ENCODE measurements around the gene CADPS2. TPM values are rescaled to one million over a fixed set of nuclear protein-coding genes. Genes with fewer than 3 reads are reported as not detected.
A peak's percentile ranks its signal among the peaks of the same experiment; 100 is the strongest.

Gene CADPS2
- total and polyA plus RNA-seq, 5 donors from 2014 or later = 0.07 TPM; not detected in 4

GRCh38 chr7:122329145-122329802, 557.0 kb downstream of the CADPS2 start:
- no peak for DNase-seq
- peaks cover 0 to 3% (median 0%) of the 10 kb centered on the region in 7 donors for H3K9me3 Mint-ChIP-seq
- no peaks in the 10 kb centered on the region for H3K27me3 ChIP-seq (ENCODE audit: control insufficient read depth, insufficient read depth, low read length)
- H3K27ac ChIP-seq (ENCODE audit: insufficient read depth, low read length, poor library complexity, severe bottlenecking) = no peak overlapping the region
- H3K4me1 Mint-ChIP-seq = no peaks in the 10 kb centered on the region
- H3K27me3 Mint-ChIP-seq = no peaks in the 10 kb centered on the region
- no peaks in the 10 kb centered on the region for H3K36me3 ChIP-seq (ENCODE audit: control insufficient read depth, insufficient read depth, low read length)
- no peak overlapping the region for H3K4me3 Mint-ChIP-seq
- no peaks in the 10 kb centered on the region for H3K4me1 ChIP-seq (ENCODE audit: control insufficient read depth, insufficient read depth, low read length, poor library complexity, severe bottlenecking)
- no peak overlapping the region for H3K4me3 ChIP-seq (ENCODE audit: low read depth, low read length)
- no peak for ATAC-seq (ENCODE audit: low read depth in 2 of 2)
- H3K36me3 Mint-ChIP-seq = no peaks in the 10 kb centered on the region
- H3K27ac Mint-ChIP-seq = no peak overlapping the region
- H3K9me3 ChIP-seq (ENCODE audit: control insufficient read depth in 2 of 2, low read length in 2 of 2) = no peaks in the 10 kb centered on the region

- Histone ChIP-seq H3K27me3 (ENCODE audit: control insufficient read depth, insufficient read depth, low read length) (no peaks in the 10 kb centered on the region), H3K36me3 (ENCODE audit: control insufficient read depth, insufficient read depth, low read length) (no peaks in the 10 kb centered on the region), H3K9me3 (ENCODE audit: control insufficient read depth in 2 of 2, low read length in 2 of 2) (no peaks in the 10 kb centered on the region), H3K4me1 (ENCODE audit: control insufficient read depth, insufficient read depth, low read length, poor library complexity, severe bottlenecking) (no peaks in the 10 kb centered on the region), H3K27ac (ENCODE audit: insufficient read depth, low read length, poor library complexity, severe bottlenecking) (no peak overlapping the region), H3K4me3 (ENCODE audit: low read depth, low read length) (no peak overlapping the region)
- no peak overlapping the region for H3K27ac Mint-ChIP-seq
- ATAC-seq (ENCODE audit: low read depth in 2 of 2) (no peak), DNase-seq (no peak)
- H3K4me1 Mint-ChIP-seq = no peaks in the 10 kb centered on the region
- H3K9me3 Mint-ChIP-seq = peaks cover 0 to 3% (median 0%) of the 10 kb centered on the region in 7 donors
- no peak overlapping the region for H3K4me3 Mint-ChIP-seq
- no peaks in the 10 kb centered on the region for H3K36me3 Mint-ChIP-seq
- H3K27me3 Mint-ChIP-seq = no peaks in the 10 kb centered on the region
Measured at GRCh38 chr7:122327969-122328368, 558.3 kb downstream of the CADPS2 start.

- no peaks in the 10 kb centered on the region for H3K4me1 Mint-ChIP-seq
- no peaks in the 10 kb centered on the region for H3K4me1 ChIP-seq (ENCODE audit: control insufficient read depth, insufficient read depth, low read length, poor library complexity, severe bottlenecking)
- no peak overlapping the region for H3K27ac ChIP-seq (ENCODE audit: insufficient read depth, low read length, poor library complexity, severe bottlenecking)
- H3K27me3 Mint-ChIP-seq = peaks cover 49% of the 10 kb centered on the region
- no peak for ATAC-seq (ENCODE audit: low read depth in 2 of 2)
- H3K9me3 Mint-ChIP-seq = peaks cover 0 to 5% (median 0%) of the 10 kb centered on the region in 7 donors
- no peaks in the 10 kb centered on the region for H3K9me3 ChIP-seq (ENCODE audit: control insufficient read depth in 2 of 2, low read length in 2 of 2)
- no peak for DNase-seq
- no peaks in the 10 kb centered on the region for H3K36me3 ChIP-seq (ENCODE audit: control insufficient read depth, insufficient read depth, low read length)
- no peak overlapping the region for H3K4me3 Mint-ChIP-seq
- no peaks in the 10 kb centered on the region for H3K36me3 Mint-ChIP-seq
- no peak overlapping the region for H3K27ac Mint-ChIP-seq
- H3K27me3 ChIP-seq (ENCODE audit: control insufficient read depth, insufficient read depth, low read length) = peaks cover 13% of the 10 kb centered on the region
- no peak overlapping the region for H3K4me3 ChIP-seq (ENCODE audit: low read depth, low read length)
Measured at GRCh38 chr7:122316467-122317388, 569.5 kb downstream of the CADPS2 start.

GRCh38 chr7:122315507-122316466, 570.5 kb downstream of the CADPS2 start:
- no peaks in the 10 kb centered on the region for H3K36me3 ChIP-seq (ENCODE audit: control insufficient read depth, insufficient read depth, low read length)
- Mint-ChIP-seq H3K36me3 (no peaks in the 10 kb centered on the region), H3K9me3 (peaks cover 0 to 5% (median 2%) of the 10 kb centered on the region in 7 donors), H3K4me1 (peaks cover 0 to 2% (median 0%) of the 10 kb centered on the region in 4 donors), H3K27ac (no peak overlapping the region), H3K4me3 (no peak overlapping the region), H3K27me3 (peaks cover 58% of the 10 kb centered on the region)
- ATAC-seq (ENCODE audit: low read depth in 2 of 2) (no peak), DNase-seq (no peak)
- H3K27ac ChIP-seq (ENCODE audit: insufficient read depth, low read length, poor library complexity, severe bottlenecking) = no peak overlapping the region
- no peaks in the 10 kb centered on the region for H3K4me1 ChIP-seq (ENCODE audit: control insufficient read depth, insufficient read depth, low read length, poor library complexity, severe bottlenecking)
- no peak overlapping the region for H3K4me3 ChIP-seq (ENCODE audit: low read depth, low read length)
- H3K9me3 ChIP-seq (ENCODE audit: control insufficient read depth in 2 of 2, low read length in 2 of 2) = no peaks in the 10 kb centered on the region
- H3K27me3 ChIP-seq (ENCODE audit: control insufficient read depth, insufficient read depth, low read length) = peaks cover 17% of the 10 kb centered on the region

GRCh38 chr7:122314284-122314683, 572.0 kb downstream of the CADPS2 start:
- Histone ChIP-seq H3K27ac (ENCODE audit: insufficient read depth, low read length, poor library complexity, severe bottlenecking) (no peak overlapping the region), H3K36me3 (ENCODE audit: control insufficient read depth, insufficient read depth, low read length) (no peaks in the 10 kb centered on the region), H3K4me1 (ENCODE audit: control insufficient read depth, insufficient read depth, low read length, poor library complexity, severe bottlenecking) (no peaks in the 10 kb centered on the region), H3K27me3 (ENCODE audit: control insufficient read depth, insufficient read depth, low read length) (peaks cover 21% of the 10 kb centered on the region), H3K4me3 (ENCODE audit: low read depth, low read length) (no peak overlapping the region), H3K9me3 (ENCODE audit: control insufficient read depth in 2 of 2, low read length in 2 of 2) (no peaks in the 10 kb centered on the region)
- Mint-ChIP-seq H3K4me3 (no peak overlapping the region), H3K27me3 (peaks cover 64% of the 10 kb centered on the region), H3K36me3 (peaks cover 4% of the 10 kb centered on the region), H3K4me1 (peaks cover 0 to 5% (median 0%) of the 10 kb centered on the region in 4 donors), H3K9me3 (peaks cover 0 to 5% (median 0%) of the 10 kb centered on the region in 7 donors), H3K27ac (peak overlapping the region in 1 of 3 donors; percentile 69)
- no peak for DNase-seq
- no peak for ATAC-seq (ENCODE audit: low read depth in 2 of 2)

- no peak for DNase-seq
- peaks cover 27% of the 10 kb centered on the region for H3K27me3 ChIP-seq (ENCODE audit: control insufficient read depth, insufficient read depth, low read length)
- peaks cover 76% of the 10 kb centered on the region for H3K27me3 Mint-ChIP-seq
Measured at GRCh38 chr7:122312789-122313188, 573.5 kb downstream of the CADPS2 start.

GRCh38 chr7:122311734-122312450, 574.4 kb downstream of the CADPS2 start:
- ATAC-seq (ENCODE audit: low read depth in 2 of 2) (no peak), DNase-seq (no peak)
- H3K36me3 ChIP-seq (ENCODE audit: control insufficient read depth, insufficient read depth, low read length) = no peaks in the 10 kb centered on the region
- H3K27ac ChIP-seq (ENCODE audit: insufficient read depth, low read length, poor library complexity, severe bottlenecking) = no peak overlapping the region
- Mint-ChIP-seq H3K9me3 (peaks cover 0 to 4% (median 0%) of the 10 kb centered on the region in 7 donors), H3K4me3 (no peak overlapping the region), H3K36me3 (peaks cover 4% of the 10 kb centered on the region), H3K27me3 (peaks cover 80% of the 10 kb centered on the region), H3K4me1 (peaks cover 0 to 5% (median 0%) of the 10 kb centered on the region in 4 donors), H3K27ac (no peak overlapping the region)
- no peaks in the 10 kb centered on the region for H3K4me1 ChIP-seq (ENCODE audit: control insufficient read depth, insufficient read depth, low read length, poor library complexity, severe bottlenecking)
- H3K4me3 ChIP-seq (ENCODE audit: low read depth, low read length) = no peak overlapping the region
- H3K27me3 ChIP-seq (ENCODE audit: control insufficient read depth, insufficient read depth, low read length) = peaks cover 27% of the 10 kb centered on the region
- H3K9me3 ChIP-seq (ENCODE audit: control insufficient read depth in 2 of 2, low read length in 2 of 2) = no peaks in the 10 kb centered on the region

More at GRCh38 chr7:122312789-122313188, 573.5 kb downstream of the CADPS2 start:
- no peaks in the 10 kb centered on the region for H3K4me1 ChIP-seq (ENCODE audit: control insufficient read depth, insufficient read depth, low read length, poor library complexity, severe bottlenecking)
- Mint-ChIP-seq H3K36me3 (peaks cover 4% of the 10 kb centered on the region), H3K4me1 (peaks cover 0 to 5% (median 0%) of the 10 kb centered on the region in 4 donors), H3K27ac (no peak overlapping the region), H3K9me3 (peaks cover 0 to 4% (median 0%) of the 10 kb centered on the region in 7 donors), H3K4me3 (no peak overlapping the region)
- ATAC-seq (ENCODE audit: low read depth in 2 of 2) = no peak
- H3K27ac ChIP-seq (ENCODE audit: insufficient read depth, low read length, poor library complexity, severe bottlenecking) = no peak overlapping the region
- no peaks in the 10 kb centered on the region for H3K36me3 ChIP-seq (ENCODE audit: control insufficient read depth, insufficient read depth, low read length)
- H3K4me3 ChIP-seq (ENCODE audit: low read depth, low read length) = no peak overlapping the region
- H3K9me3 ChIP-seq (ENCODE audit: control insufficient read depth in 2 of 2, low read length in 2 of 2) = no peaks in the 10 kb centered on the region

Data from CD4-positive, CD25-positive, alpha-beta regulatory T cell (primary cell).